Stimulated activated CD4-positive, alpha-beta T cell treated with anti-CD3 and anti-CD28 coated beads, Interleukin-2, amount 100 ng/mL, for 24 hours (primary cell): ENCODE measurements around the gene EZH1.
A peak's percentile ranks its signal among the peaks of the same experiment; 100 is the strongest.
"Not testable (repeated sequence)": the region's sequence is repeated elsewhere in the genome, so short reads cannot be mapped to it uniquely, and the experiment has no call there.

Source experiments
- DNase-seq, 2 donors: peaks; one replicate each; pipeline ENCODE4 v3.0.0-alpha.2; 2020

EZH1 gene

DNA sequence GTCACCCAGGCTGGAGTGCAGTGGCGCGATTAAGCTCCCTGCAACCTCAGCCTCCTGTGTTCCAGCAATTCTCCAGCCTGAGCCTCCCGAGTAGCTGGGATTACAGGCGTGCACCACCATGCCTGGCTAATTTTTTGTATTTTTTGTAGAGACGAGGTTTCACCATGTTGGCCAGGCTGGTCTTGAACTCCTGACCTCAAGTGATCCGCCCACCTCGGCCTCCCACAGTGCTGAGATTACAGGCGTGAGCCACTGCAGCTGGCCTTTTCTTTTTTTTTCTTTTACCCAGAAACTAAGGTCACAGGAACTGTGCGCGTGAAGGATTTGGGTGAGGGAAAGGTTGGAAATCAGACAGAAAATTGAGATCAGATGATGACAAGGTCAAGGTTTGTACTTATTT is 25.1 kb upstream of the EZH1 start:
- not testable (repeated sequence) for DNase-seq

DNA sequence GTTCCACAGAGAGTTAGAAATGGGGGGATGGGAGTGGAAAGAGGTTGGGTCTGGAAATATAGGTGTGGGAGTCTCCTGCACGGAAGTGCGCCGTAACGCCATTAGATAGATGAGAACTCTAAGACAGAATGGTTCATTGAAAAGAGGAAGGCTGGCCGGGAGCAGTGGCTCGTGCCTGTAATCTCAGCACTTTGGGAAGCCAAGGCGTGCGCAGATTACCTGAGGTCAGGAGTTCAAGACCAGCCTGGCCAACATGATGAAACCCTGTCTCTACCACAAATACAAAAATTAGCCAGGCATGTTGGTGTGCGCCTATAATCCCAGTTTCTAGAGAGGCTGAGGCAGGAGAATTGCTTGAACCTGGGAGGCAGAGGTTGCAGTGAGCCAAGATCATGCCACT is 23.2 kb upstream of the EZH1 start:
- not testable (repeated sequence) for DNase-seq

DNA sequence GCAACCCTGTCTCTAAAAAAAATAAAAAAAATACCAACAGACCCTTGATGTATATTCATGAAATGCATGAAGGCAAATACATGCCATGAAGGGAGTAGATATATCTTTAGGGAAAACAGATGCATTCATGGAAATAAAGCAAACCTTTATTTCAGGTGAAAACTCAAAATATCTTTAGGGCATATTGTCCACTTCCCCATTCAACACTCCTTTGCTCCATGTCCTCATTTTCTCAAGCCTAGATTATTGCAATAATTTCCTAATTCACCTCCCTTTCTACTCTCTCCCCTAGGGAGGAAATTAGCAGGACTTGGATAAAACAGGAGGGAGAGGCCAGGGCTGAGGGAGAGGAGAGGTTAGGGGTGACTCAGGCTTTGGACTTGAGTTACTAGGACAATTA is 22.7 kb upstream of the EZH1 start:
- no peak for DNase-seq

DNA sequence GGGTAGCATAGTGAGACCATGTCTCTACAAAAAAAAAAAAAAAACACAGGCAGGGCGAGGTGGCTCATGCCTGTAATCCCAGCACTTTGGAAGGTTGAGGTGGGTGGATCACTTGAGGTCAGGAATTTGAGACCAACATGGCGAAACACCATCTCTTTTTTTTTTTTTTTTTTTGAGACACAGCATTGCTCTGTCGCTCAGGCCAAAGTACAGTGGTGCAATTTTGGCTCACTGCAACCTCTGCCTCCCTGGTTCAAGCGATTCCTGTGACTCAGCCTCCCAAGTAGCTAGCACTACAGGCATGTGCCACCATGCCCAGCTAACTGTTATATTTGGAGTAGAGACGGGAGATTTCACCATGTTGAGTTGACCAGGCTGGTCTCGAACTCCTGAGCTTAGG is 21.3 kb upstream of the EZH1 start:
- DNase-seq: no peak

DNA sequence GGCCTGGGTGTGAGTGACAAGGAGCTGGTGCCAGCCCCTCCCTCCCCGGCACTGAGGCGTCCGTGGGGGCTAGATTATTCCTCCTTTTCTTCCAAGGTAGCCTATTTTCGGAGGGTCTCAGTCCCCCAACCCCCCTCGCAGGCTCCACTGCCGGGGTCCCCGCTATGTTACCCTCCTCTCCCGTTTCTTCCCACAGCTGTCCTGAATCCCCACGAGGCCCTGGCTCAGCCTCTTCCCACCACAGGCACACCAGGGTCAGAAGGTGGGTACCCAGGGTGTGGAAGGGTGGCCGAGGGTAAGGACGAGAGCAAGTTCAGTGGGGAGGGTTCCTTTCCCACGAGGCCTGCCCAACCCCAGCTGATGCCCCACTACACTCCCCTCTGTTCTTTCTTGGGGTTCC is 16.8 kb upstream of the EZH1 start:
- no peak for DNase-seq

DNA sequence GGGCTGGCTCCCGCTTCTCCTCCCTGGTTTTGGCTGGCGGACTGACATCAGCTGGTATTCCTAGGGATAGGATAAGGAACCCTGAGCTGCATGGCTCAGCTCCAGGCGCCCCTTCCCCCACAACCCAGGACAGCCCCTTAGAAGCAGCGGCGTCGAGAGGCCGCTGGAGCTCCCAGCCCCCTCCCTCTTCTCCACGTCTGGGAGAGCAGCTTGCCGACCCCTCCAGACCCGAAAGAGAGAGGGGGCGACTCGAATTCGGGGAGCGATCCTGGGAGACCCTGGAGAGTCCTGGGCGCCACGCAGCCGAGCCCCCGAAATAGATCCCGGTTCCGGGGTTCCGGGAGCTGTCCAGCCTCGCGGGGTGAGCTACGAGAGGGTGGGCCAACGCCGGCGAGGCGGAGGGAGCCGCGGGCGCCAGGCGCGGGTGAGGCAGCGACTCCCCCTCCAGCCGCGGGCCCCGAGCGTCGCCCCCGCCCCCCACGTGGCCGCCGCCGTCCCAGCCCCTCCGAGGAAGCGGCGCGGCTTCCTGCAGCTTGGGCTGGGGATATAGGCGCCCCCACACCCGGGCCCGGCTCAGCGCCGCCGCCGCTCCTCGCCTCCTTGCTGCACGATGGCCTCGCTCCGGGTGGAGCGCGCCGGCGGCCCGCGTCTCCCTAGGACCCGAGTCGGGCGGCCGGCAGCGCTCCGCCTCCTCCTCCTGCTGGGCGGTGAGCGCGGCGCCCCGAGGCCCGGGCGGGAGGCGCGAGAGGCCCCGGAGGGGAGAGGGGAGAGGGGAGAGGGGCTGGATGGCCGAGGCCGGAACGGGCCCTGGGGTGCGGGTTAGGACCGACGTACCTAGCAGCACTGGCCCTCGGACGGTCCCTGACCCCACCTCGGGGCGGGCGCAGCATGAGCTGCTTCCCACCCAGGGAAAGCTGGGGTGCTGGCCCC is 16.1 kb upstream of the EZH1 start, which contains the start of gene RAMP2:
Gene RAMP2, plus strand, starts transcription at position 576 of the 930 bp plus-strand sequence. Its CDS starts 35 bp downstream, at position 611.
- DNase-seq: peak in 1 of 2 donors; percentile 21

DNA sequence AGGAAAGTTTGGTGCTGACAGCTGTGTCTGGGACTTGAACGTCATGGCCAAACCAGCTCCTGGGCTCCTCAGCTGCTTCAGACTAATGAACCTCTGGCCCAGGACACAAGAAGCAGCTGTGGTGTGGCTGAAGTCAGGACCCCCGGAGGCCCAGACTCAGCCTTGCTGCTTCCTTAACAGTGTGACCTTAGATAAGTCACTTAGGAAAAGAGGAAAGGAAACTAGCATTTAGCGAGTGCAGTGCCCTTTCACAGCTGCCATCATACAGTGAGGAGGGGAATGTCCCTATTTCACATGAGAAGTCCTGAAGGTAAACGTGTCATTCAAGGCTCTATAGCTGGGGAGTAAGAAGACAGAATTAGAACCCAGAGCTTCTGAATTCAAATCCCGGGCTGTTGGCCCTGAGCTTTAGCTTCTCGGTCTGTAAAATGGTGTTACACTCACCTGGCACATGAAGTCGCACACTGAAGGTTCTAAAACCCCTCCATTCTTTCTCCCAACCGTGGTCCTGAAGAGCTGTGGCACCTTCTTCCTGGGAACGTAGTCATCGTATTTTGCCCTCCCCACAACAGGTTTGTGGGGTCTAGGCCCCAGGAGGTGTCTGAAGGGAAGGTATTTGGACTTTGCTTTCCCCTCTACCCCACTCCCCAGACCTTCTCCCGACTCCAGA is 15.3 kb upstream of the EZH1 start:
- DNase-seq: no peak

DNA sequence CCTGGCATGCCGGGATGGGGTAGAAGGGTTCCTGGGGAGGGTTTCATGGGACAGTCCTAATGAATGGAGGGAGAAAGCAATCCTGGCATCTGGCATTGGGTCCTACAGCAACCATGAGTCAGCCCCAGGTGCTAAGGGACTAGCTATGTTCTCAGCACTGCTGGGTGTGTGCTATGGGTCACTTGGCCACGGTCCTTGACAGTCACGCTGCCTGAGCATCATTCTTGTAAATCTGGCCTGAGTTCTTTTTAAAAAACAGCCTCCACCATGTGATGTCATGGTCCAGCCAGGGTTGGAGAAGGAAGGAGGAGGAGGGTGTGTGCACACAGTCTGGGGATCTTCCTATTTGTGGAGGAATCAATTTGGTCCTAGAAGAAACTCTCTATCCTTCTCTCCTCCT is 9.9 kb upstream of the EZH1 start:
- DNase-seq: no peak

DNA sequence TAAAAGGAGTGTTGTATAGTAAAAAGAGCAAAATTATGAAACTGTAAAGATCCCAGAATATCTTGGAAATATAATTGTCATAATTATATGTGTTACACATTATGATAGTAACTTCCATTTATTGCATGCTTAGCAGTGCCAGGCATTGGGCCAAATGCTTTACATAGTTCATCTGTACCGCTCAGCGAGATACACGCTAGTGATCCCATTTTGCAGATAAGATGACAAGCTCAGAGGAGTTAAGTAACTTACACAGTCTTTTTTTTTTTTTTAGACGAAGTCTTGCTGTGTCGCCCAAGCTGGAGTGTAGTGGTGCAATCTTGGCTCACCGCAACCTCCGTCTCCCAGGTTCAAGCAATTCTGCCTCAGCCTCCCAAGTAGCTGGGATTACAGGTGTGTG is 6.8 kb upstream of the EZH1 start:
- no peak for DNase-seq

DNA sequence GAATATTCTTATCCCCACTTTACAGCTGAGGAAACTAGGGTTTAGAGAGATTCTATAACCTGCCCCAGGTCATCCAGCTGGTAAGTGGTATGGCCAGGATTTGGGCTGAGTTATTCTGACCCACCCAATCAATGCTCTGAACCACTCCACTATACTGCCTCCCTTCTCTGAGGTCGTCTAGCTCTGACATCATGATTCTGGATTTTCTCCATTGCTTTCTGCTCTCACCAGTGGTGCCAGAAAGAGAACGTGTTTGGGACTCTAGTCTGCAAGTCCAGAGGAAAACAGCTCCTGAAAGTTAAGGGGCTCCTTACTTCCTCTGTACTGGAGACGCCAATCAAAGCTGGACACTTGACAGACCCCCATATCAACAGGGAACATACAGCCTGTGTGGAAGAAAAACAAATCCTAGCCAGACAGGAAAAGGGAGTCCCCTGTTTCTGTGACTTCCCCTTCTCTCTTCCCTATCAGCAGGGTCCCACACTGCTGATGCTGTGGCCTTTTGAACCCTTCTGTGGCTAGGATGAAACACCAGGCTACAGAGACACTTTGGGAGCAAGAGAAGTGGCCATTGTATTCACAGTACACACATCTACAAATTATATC is 6.0 kb upstream of the EZH1 start:
- no peak for DNase-seq

DNA sequence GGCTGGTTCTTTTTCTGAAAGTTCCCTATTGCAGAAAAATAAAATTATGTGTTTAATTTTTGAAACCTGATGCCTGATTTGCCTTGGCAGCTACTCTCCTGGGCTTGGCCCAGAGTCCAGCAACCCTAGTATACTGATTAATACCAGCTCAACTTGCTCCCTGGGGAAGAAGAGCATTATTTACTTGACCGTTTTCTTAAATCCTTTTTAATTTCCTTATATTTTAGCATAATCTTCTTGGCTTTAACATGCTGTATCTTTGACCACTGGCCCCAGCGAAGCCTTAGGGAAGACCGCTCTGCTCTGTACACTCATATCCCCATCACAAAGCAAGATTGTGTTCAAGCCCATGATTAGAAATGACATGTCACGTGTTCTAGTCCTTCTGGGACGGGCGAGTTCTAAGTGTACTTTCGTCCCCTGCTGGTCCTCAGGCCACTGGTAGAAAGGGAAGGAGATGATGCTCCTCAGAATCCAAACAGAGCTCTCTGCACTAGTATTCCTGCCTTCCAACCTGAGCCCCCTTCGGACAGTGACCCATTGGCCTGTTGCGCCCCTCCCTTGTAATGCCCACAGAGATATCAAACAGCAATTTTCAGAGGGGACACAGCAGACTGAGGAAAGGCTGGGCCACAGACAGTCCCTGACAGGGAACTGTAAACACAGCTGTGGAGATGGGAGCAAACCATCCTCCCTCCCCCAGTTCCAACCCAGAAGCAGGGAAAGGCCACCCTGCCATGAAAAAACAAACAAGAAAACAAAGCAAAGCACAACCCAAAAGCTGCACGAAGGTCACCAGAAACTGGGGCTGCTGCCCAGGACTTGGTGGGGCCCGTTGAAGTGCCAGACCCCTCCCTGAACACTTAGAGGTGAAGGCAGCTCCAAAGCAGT is 4.3 kb upstream of the EZH1 start:
- no peak for DNase-seq

DNA sequence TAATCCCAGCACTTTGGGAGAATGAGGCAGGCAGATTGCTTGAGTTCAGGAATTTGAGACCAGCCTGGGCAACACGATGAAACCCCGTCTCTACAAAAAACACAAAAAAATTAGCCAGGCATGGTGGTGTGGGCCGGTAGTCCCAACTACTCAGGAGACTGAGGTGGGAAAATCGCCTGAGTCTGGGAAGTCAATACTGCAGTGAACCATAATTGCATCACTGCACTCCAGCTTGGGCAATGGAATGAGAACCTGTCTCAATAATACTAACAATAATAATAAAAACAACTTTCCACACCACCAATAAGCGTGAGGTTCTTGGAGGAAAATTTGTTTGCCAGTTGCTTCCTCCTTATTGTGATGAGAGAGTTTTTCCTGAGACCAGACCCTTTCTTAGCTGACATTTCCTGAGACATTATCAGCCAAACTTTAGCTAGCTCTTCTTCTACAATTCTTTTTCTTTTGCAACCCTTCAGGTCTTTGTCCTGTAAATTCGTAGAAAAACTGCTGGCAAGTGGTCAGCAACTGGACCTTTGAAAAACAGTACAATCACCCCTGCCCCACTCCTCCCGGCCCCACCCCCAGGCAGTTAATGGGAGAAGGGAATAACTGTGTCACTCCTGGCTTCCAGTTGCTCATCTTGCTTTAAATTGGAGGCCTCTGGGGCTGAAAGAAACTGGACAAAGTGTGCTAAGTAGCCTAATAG is 3.5 kb upstream of the EZH1 start:
- no peak for DNase-seq

DNA sequence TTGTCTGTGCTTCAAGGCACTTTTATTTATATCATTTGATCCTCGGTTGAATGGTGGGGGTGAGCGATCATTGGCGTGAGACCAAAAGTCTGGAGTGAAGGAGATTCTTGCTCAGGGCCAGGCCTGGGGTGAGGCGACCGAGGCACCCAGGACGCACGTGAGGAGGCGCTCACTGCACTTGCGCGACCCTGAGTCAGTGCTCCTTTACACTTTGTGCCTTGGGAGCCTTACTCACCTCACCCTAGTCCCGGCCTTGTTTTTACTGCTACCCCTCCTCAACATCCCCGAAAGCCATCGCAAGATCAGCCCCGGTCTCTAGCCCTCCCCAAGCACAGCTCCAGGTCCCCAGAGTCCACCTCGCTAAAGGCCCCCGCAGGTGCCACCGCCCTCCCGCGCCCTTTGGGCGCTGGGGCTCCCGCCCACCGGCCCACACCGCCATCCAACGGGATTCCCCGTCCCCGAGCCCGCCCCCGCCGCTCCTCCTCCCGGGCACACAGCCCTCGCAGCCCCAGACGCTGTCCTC is 496 bp downstream of the EZH1 start:
- DNase-seq: peak; percentile 75 to 81

DNA sequence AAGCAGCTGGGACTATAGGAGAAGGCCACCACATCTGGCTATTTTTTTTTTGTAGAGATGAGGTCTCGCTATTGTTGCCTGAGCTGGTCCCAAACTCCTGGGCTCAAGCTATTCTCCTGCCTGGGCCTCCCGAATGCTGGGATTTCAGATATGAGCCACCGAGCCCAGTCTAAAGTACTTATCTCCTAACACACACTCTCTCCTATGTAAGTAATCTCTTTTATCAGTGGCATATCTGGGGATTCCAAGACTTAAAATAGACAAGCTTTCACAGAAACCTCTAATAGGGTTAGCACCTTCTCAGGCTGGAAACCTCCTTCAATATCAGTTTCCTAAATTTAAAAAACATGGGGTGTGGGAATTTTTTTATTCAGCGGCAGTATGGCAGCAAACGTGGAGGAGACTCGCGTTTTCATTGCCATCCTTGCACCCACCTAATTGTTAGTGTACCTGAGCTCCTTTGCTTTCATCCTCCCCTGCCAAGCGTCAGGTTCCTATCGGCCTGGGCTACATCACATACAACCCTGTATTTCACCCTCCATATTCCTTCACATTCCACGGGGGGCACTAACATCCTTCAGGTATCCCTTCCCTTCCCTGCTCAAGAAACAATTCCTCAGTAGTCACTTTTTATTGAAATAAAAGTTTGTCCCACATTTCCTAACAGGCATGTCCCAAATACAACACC is 1.1 kb downstream of the EZH1 start:
- no peak for DNase-seq

DNA sequence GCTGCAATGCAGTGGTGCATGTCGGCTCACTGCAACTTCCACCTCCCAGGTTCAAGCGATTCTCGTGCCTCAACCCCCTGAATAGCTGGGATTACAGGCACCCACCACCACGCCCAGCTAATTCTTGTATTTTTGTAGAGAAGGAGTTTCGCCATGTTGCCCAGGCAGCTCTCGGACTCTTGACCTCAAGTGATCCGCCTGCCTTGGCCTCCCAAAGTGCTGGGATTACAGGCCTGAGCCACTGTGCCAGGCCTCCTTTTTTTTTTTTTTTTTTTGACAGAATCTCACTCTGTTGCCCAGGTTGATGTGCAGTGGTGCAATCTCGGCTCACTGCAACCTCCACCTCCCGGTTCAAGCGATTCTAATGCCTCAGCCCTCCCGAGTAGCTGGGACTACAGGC is 1.9 kb downstream of the EZH1 start:
- not testable (repeated sequence) for DNase-seq

DNA sequence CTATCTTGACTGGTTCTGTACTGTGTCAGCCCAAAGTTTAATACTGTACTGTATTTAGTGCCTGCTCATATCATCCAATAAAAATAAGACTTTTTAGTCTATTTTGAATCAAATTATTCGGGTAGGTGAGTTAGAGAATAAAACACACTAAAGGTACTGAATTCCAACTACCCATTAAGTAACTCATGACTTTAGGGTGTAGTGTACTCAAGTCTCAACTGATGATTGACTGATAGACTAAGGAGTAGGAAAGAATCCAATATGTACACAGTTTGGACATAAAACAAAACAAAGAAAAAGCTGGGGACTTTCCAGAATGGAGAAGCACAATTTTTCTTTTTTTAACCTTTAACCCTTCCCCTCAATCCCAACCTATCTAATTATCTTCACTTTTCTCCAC is 4.1 kb downstream of the EZH1 start:
- no peak for DNase-seq

DNA sequence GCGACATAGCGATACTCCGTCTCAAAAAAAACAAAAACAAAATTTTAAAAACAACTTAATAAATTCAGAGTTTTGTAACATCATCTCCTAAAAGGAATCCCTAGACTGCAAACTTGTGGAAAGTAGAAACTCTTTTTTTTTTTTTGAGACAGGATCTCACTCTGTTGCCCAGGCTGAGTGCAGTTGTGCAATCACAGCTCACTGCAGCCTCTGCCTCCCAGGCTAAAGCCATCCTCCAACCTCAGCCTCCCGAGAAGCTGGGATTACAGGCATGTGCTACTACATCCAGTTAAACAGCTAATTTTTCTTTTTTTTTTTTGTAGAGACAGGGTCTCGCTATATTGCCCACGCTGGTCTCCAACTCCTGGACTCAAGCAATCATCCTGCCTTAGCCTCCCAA is 19.7 kb downstream of the EZH1 start:
- DNase-seq: no peak

DNA sequence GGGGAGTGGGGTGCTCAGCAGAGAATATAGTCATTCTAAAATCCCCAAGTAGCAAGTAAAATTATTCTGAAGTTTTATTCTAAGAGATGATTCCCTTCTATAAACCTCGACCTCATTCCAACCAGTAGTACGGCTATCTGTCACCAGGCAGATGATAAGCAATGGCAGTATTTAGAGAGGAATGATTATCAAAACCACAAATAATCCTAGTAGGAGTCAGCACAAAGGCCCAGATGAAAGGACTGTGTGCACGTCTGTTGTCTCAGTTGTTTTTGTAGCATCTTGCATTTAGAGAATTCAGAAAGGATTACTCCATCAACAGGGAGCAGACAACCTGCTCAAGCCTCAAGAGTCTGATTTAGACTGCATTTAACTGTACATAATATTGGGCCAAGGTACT is 21.2 kb downstream of the EZH1 start:
- DNase-seq: no peak

DNA sequence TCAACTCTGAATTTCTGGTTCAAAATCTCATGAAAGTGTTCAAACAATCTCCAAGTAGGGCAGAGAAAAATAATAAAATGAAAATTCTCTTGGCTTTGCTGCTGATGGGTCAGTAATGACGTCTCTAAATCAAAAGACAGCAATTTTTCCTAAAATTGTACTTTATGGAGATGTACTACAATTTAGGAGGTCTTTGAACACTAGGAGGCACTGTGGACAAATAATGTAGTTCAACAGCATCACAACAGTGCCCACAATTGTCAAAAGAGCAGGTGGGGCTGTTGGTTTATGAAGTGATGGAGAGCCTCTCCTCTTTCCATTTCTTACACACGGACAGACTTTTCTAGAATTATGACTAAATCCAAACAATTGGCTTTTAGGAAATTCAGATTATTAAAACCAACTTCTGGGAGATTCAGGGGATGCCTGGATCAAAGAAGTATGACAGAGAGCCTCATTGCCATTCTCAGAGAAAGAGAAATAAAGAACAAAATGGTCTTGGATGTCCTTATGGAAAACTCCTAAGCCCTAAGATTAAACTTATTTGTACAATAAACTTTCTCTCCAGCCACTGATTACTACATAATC is 23.8 kb downstream of the EZH1 start:
- peak in 1 of 2 donors; percentile 29 for DNase-seq

DNA sequence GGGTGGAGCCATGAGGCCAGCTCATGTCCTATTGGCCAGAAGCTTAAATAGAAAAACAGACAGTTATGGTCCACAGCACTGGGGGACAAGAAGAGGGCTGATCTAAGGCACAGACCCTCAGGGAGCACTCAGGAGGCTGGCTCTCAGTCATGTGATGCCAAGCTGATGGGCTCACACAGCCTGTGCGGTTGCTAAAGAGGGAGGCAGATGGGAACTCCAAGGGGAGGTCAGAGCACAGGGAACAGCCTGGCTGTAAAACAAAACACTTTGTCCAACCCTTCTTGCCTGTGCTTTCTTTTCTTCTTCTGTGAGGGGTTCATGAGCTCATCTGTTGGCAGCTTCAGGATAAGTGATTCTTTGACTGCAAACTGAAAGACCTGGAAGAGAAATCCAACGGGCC is 35.3 kb downstream of the EZH1 start:
- no peak for DNase-seq

DNA sequence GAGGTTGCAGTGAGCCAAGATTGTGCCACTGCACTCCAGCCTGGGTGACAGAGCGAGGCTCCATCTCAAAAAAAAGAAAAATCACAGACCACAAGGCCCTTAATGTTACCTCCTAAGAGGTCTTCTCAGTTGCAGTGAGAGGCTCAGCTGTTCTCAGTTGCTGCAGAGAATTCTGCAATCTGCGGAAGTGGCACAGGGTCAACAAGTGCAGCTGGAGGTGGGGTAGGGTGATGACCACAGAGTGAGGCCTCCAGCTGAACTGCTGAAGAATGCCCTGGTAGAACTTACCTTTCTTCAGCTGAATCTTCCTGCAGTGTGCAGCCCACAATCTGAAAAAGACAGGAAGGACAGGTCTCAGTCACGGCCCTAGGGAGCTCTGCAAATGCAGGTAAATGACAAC is 36.3 kb downstream of the EZH1 start:
- no peak for DNase-seq
